Upper lobe of right lung (tissue), 1 donor: ENCODE measurements around the gene ADAMTS15. TPM values are rescaled to one million over a fixed set of nuclear protein-coding genes. Genes with fewer than 3 reads are reported as not detected.

Experiments used
- ATAC-seq: fragments of 200-7000 bp; cut with Tn5 transposase; one replicate; pipeline ENCODE4 v1.9.1; 2020; ENCODE audit warnings: mild to moderate bottlenecking, moderate library complexity
- DNase-seq: peaks from one replicate; pipeline ENCODE4 v3.0.0-alpha.2; 2020
- H3K27ac ChIP-seq: fragments of 200-600 bp; one replicate; pipeline ENCODE4 v1.8.0; 2022
- H3K27me3 ChIP-seq: fragments of 200-600 bp; one replicate; pipeline ENCODE4 v1.8.0; 2022; ENCODE audit warnings: mild to moderate bottlenecking
- H3K36me3 ChIP-seq: fragments of 200-600 bp; one replicate; pipeline ENCODE4 v1.8.0; 2022
- H3K4me1 ChIP-seq: fragments of 200-600 bp; one replicate; pipeline ENCODE4 v1.8.0; 2022
- H3K4me3 ChIP-seq: fragments of 200-600 bp; one replicate; pipeline ENCODE4 v1.8.0; 2022; ENCODE audit warnings: mild to moderate bottlenecking
- H3K9me3 ChIP-seq: fragments of 200-600 bp; one replicate; pipeline ENCODE4 v1.8.0; 2022
- intact Hi-C: fragments of 100-400 bp; cut with DNase I; formaldehyde crosslinking; loops from one replicate; pipeline ENCODE4 v1.11.0; 2022
- total RNA-seq: library from RNA; stranded (reverse); fragmentation: NEBNext Ultra II Directional; extraction: Animal tissue kit (Norgen Biotek cat#: 25700); gene quantifications from one replicate; pipeline ENCODE4 v1.2.1, GENCODE V29; 2021
- TF ChIP-seq, protein P1 (sequence below): fragments of 200-600 bp; IDR thresholded peaks from one replicate; pipeline ENCODE4 v1.8.0; 2022; ENCODE audit warnings: antibody characterized with exemption
- donor health status: DM: no; HTN: yes; CAD: no; lungs with severe emphysema.

ADAMTS15 gene
- total RNA-seq, 1 donor from 2014 or later, result 8.2 TPM

GRCh38 chr11:130509942-130510341 is 61.5 kb downstream of the ADAMTS15 start:
- intact Hi-C loops, result no loop called here
- H3K27me3 ChIP-seq, result no peaks in the 10 kb centered on the region
- H3K27ac ChIP-seq, result peak overlapping the region; percentile 56
- H3K36me3 ChIP-seq, result no peaks in the 10 kb centered on the region
- no peak for ATAC-seq
- TF ChIP-seq, protein P1, sequence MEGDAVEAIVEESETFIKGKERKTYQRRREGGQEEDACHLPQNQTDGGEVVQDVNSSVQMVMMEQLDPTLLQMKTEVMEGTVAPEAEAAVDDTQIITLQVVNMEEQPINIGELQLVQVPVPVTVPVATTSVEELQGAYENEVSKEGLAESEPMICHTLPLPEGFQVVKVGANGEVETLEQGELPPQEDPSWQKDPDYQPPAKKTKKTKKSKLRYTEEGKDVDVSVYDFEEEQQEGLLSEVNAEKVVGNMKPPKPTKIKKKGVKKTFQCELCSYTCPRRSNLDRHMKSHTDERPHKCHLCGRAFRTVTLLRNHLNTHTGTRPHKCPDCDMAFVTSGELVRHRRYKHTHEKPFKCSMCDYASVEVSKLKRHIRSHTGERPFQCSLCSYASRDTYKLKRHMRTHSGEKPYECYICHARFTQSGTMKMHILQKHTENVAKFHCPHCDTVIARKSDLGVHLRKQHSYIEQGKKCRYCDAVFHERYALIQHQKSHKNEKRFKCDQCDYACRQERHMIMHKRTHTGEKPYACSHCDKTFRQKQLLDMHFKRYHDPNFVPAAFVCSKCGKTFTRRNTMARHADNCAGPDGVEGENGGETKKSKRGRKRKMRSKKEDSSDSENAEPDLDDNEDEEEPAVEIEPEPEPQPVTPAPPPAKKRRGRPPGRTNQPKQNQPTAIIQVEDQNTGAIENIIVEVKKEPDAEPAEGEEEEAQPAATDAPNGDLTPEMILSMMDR, result no peak
- DNase-seq, result no peak
- H3K9me3 ChIP-seq, result no peaks in the 10 kb centered on the region
- H3K4me1 ChIP-seq, result peaks cover 10% of the 10 kb centered on the region
- H3K4me3 ChIP-seq, result no peak overlapping the region

DNA sequence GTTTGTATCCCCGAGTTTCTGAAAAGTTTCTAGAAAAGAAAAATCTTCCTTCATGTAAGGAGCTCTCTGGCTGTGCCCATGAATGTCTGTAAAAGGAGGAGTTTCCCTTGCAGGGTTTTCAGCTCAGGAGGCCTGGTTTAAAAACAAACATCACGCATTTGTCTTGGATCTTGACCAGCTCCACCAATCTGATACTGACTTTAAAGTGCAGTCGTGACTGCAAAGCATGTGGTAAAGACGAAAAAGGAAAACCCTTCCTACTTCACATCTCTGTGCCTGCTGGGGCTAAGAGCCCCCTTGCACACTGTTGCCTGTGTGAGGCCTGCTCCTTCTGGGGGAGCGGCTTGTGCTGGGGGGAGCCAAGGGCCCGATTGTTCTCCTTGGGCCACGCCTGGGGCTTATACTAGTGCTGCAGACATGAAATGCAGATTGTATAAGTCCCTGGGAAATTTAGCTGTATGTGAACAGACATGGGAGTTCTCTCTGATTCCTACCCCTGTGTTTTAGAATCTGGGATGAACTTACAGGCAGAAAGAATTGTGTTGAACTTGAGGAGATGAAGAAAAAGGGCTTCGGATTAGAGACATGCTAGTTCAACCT is 62.1 kb downstream of the ADAMTS15 start:
- peak overlapping the region; percentile 56 for H3K27ac ChIP-seq
- H3K4me1 ChIP-seq, result peaks cover 10% of the 10 kb centered on the region
- H3K9me3 ChIP-seq, result no peaks in the 10 kb centered on the region
- no peak overlapping the region for H3K4me3 ChIP-seq
- ATAC-seq (peak; percentile 76), DNase-seq (no peak)
- intact Hi-C loops, result no loop called here
- TF ChIP-seq, protein P1, result no peak
- no peaks in the 10 kb centered on the region for H3K27me3 ChIP-seq
- H3K36me3 ChIP-seq, result no peaks in the 10 kb centered on the region

- no peak for ATAC-seq
- TF ChIP-seq, protein P1, result no peak
- intact Hi-C loops, result no loop called here
- H3K4me3 ChIP-seq, result no peak overlapping the region
- H3K4me1 ChIP-seq, result peaks cover 10% of the 10 kb centered on the region
- H3K27me3 ChIP-seq, result no peaks in the 10 kb centered on the region
- no peaks in the 10 kb centered on the region for H3K9me3 ChIP-seq
- no peak for DNase-seq
- no peaks in the 10 kb centered on the region for H3K36me3 ChIP-seq
- no peak overlapping the region for H3K27ac ChIP-seq
Measured at GRCh38 chr11:130511765-130512164, 63.3 kb downstream of the ADAMTS15 start.

DNA sequence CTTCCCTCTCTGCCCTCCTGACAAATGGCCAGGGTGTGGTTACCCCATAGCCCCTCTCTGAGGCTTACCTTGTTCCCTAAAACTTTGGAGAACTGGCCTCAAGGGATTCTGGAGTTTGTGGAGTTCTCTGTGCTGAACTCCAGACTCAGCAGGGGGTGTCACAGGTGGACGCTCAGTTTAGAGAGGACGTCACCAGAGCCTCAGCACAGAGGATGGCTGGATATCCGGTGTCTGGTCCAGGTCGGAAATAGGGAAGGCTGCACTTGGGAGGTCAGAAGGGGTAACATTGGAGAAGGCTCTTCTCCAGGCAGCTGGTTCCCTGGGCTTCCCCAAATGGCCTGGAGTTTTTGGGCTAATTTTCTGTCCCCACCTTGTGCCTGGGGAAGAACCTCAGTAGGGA is 64.2 kb downstream of the ADAMTS15 start:
- no peaks in the 10 kb centered on the region for H3K27me3 ChIP-seq
- TF ChIP-seq, protein P1, result no peak
- peaks cover 10% of the 10 kb centered on the region for H3K4me1 ChIP-seq
- no peaks in the 10 kb centered on the region for H3K9me3 ChIP-seq
- no peaks in the 10 kb centered on the region for H3K36me3 ChIP-seq
- no peak for DNase-seq
- intact Hi-C loops, result no loop called here
- H3K4me3 ChIP-seq, result no peak overlapping the region
- H3K27ac ChIP-seq, result no peak overlapping the region
- no peak for ATAC-seq

- Histone ChIP-seq H3K4me3 (no peak overlapping the region), H3K9me3 (no peaks in the 10 kb centered on the region), H3K27ac (no peak overlapping the region), H3K27me3 (no peaks in the 10 kb centered on the region), H3K36me3 (no peaks in the 10 kb centered on the region), H3K4me1 (peaks cover 10% of the 10 kb centered on the region)
- intact Hi-C loops, result no loop called here
- DNase-seq (no peak), ATAC-seq (peak; percentile 30)
- TF ChIP-seq, protein P1, result no peak
Measured at GRCh38 chr11:130513132-130513531, 64.7 kb downstream of the ADAMTS15 start.

DNA sequence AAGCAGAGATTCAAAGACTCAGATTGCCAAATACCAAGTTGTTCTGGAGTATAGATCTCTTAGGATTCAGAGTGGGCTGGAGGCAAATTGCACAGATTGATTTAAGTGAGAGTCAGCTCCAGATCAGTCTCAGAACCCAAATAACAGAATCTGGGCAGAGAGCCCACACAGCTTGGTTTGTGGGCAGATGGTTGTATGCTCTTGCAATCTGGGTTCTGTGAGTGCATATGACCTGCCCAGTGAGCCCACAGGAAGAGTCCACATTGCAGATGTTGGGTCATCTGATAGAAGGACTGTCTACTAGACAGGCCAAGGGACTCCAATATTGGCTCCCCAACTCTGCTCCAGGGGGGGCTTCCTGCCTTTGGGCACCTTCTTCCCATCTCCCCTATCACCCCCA is 65.9 kb downstream of the ADAMTS15 start:
- Histone ChIP-seq H3K9me3 (no peaks in the 10 kb centered on the region), H3K27me3 (no peaks in the 10 kb centered on the region), H3K36me3 (no peaks in the 10 kb centered on the region), H3K4me1 (peaks cover 10% of the 10 kb centered on the region), H3K27ac (no peak overlapping the region), H3K4me3 (no peak overlapping the region)
- no peak for ATAC-seq
- TF ChIP-seq, protein P1, result no peak
- intact Hi-C loops, result no loop called here
- DNase-seq, result no peak
